Esophagus (tissue), 2 donors: ENCODE results near the gene ORM1. TPM values are rescaled to one million over a fixed set of nuclear protein-coding genes. Genes with fewer than 3 reads are reported as not detected.

Experiments
- H3K27ac ChIP-seq, 2 donors: one replicate each; pipeline ENCODE4 v1.5.1; 2013; ENCODE audit warnings: low read depth in 2 of 2, mild to moderate bottlenecking in 2 of 2, inconsistent platforms in 1 of 2, low read length in 1 of 2, moderate library complexity in 1 of 2
- H3K27me3 ChIP-seq, 2 donors: one replicate each; pipeline ENCODE4 v1.6.1; 2013; ENCODE audit warnings: low read length in 2 of 2, control low read depth in 1 of 2, mild to moderate bottlenecking in 1 of 2; ENCODE audit not compliant: insufficient read depth in 2 of 2, control insufficient read depth in 1 of 2
- H3K36me3 ChIP-seq, 2 donors: one replicate each; pipeline ENCODE4 v1.6.1; 2013; ENCODE audit warnings: low read length in 1 of 2; ENCODE audit not compliant: control insufficient read depth in 2 of 2, insufficient read depth in 2 of 2
- H3K4me1 ChIP-seq, 2 donors: one replicate each; pipeline ENCODE4 v1.6.1; 2013; ENCODE audit warnings: low read length in 1 of 2; ENCODE audit not compliant: control insufficient read depth in 2 of 2, insufficient read depth in 2 of 2
- H3K4me3 ChIP-seq, 2 donors: one replicate each; pipeline ENCODE4 v1.5.1; 2013; ENCODE audit warnings: low read length in 2 of 2, mild to moderate bottlenecking in 2 of 2, low read depth in 1 of 2, moderate library complexity in 1 of 2
- H3K9me3 ChIP-seq, 2 donors: one replicate each; pipeline ENCODE4 v1.6.1; 2013; ENCODE audit warnings: mild to moderate bottlenecking in 2 of 2, low read depth in 1 of 2, low read length in 1 of 2, moderate library complexity in 1 of 2; ENCODE audit not compliant: control insufficient read depth in 2 of 2, insufficient read depth in 1 of 2
- WGBS, 2 donors: extraction: QIAGEN DNeasy Blood & Tissue Kit; methylation state at CpG; one replicate each; pipeline ENCODE4 v1.1.7; 2013; 5-methylcytosine and 5-hydroxymethylcytosine counted together
- polyA plus RNA-seq, 2 donors: library from polyadenylated mRNA; stranded (reverse); fragments of 200-250 nt; gene quantifications; one replicate each; pipeline ENCODE4 v1.2.3, GENCODE V29; 2013
- donor health status: healthy with polysubstance abuse.
- donor health status: Bipolar disorder and iron deficiency.

The ORM1 gene
- polyA plus RNA-seq, 2 donors = 0.11 TPM; not detected in 1

DNA sequence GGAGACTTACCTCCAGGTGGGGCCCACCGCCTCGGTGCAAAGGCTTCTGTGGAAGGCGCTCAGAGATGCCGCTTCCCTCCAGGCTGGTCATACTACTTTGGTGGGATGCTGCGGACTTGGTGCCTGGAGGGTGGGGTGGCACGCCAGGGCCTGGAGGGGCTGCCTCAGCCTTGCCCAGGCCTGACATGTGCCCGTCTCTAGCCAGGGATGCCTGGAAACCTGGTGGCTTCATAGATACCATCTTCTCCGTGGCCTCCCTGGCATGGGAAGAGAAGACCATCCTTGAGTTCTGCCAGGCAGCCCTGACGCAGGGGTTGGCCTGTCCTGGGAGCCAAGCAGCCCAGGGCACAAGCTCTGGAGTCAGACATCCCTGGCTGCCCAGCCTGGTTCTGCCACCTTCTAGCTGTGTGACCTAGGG lies 35.0 kb downstream of the ORM1 start:
- WGBS, 2 donors = 94% methylated on average over 9 of the region's 9 CpGs
- Histone ChIP-seq H3K9me3 (no peaks in the 10 kb centered on the region), H3K27ac (no peak overlapping the region), H3K4me3 (no peak overlapping the region), H3K36me3 (peaks cover 19 to 38% of the 10 kb centered on the region in 2 donors), H3K4me1 (no peaks in the 10 kb centered on the region), H3K27me3 (no peaks in the 10 kb centered on the region)

DNA sequence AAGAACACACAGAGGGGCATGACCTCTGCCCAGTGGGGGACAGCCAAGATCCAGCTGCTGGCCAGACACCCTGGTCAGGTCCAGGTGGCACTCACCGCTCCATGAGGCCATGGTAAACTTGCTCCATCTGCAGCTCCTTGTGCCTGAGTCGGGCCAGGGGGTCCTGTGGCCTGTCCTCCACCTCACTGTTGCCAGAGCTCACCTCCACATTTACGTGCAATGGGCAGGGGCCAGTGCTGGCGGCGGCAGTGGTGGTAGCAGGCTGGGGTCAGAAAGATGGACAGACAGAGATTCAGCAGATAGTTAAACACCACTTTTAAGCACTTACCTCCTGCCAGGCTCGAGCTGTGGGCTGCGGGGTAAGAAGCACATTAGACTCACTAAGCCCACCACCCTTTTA lies 36.9 kb downstream of the ORM1 start:
- Histone ChIP-seq H3K4me3 (no peak overlapping the region), H3K36me3 (peaks cover 19 to 41% of the 10 kb centered on the region in 2 donors), H3K9me3 (no peaks in the 10 kb centered on the region), H3K27ac (no peak overlapping the region), H3K4me1 (peaks cover 0 to 2% of the 10 kb centered on the region in 2 donors), H3K27me3 (no peaks in the 10 kb centered on the region)
- WGBS, 2 donors = 95 to 96% methylated on average over 7 of the region's 7 CpGs

GRCh38 chr9:114361542-114361941 lies 38.6 kb downstream of the ORM1 start:
- 95 to 96% methylated on average over 7 of the region's 7 CpGs for WGBS, 2 donors
- H3K27me3 ChIP-seq = no peaks in the 10 kb centered on the region
- no peak overlapping the region for H3K27ac ChIP-seq
- H3K4me3 ChIP-seq = no peak overlapping the region
- peaks cover 0 to 2% of the 10 kb centered on the region in 2 donors for H3K4me1 ChIP-seq
- peaks cover 15 to 36% of the 10 kb centered on the region in 2 donors for H3K36me3 ChIP-seq
- no peaks in the 10 kb centered on the region for H3K9me3 ChIP-seq

DNA sequence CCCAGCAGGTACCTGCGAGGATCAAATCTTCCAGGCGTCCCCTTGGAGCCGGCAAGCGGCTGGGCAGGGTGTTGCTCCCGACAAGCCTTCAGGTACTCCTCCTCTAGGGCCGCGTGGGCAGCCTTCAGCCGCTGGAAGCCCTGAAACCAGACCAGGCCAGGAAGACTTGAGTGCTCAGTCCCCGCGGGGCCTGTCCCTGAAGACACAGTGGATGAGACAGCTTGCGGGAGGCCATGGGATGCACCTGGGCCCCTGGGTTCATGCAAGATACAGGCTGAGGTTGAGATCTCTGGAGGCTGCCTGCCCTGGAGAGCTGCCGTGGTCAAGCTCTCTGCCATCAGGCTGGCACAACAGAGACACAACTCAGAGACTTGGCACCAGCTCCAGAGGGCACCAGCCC lies 39.5 kb downstream of the ORM1 start:
- H3K27ac ChIP-seq = no peak overlapping the region
- 88 to 92% methylated on average over 12 of the region's 12 CpGs for WGBS, 2 donors
- peaks cover 9 to 28% of the 10 kb centered on the region in 2 donors for H3K36me3 ChIP-seq

DNA sequence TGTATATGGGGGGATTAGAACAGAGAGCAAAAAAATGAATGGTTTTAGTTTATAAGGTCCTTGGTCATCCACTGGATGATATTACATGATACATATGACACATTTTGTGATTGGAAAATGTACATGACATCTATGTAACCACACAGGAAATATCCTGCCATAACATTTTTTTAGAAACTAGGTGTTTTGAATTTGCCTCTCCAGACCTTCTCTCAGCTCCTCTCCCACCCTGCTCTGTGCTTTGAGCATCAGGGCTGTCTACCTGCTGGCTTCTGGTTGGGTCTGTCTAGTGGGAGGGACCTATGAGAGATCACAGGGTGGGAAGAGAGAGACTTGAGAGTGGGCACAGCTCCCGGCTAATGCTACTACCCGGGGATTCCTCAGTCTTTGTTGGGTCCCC lies 40.5 kb downstream of the ORM1 start:
- no peak overlapping the region for H3K27ac ChIP-seq
- no peaks in the 10 kb centered on the region for H3K9me3 ChIP-seq
- whole genome bisulfite sequencing, 2 donors = 30 to 70% methylated on average over 2 of the region's 2 CpGs
- peaks cover 0 to 5% of the 10 kb centered on the region in 2 donors for H3K4me1 ChIP-seq
- peaks cover 12 to 29% of the 10 kb centered on the region in 2 donors for H3K36me3 ChIP-seq
- no peak overlapping the region for H3K4me3 ChIP-seq
- no peaks in the 10 kb centered on the region for H3K27me3 ChIP-seq

More for the DNA sequence above, 39.5 kb downstream of the ORM1 start:
- Histone ChIP-seq H3K4me3 (no peak overlapping the region), H3K9me3 (no peaks in the 10 kb centered on the region), H3K4me1 (peaks cover 0 to 2% of the 10 kb centered on the region in 2 donors), H3K27me3 (no peaks in the 10 kb centered on the region)

DNA sequence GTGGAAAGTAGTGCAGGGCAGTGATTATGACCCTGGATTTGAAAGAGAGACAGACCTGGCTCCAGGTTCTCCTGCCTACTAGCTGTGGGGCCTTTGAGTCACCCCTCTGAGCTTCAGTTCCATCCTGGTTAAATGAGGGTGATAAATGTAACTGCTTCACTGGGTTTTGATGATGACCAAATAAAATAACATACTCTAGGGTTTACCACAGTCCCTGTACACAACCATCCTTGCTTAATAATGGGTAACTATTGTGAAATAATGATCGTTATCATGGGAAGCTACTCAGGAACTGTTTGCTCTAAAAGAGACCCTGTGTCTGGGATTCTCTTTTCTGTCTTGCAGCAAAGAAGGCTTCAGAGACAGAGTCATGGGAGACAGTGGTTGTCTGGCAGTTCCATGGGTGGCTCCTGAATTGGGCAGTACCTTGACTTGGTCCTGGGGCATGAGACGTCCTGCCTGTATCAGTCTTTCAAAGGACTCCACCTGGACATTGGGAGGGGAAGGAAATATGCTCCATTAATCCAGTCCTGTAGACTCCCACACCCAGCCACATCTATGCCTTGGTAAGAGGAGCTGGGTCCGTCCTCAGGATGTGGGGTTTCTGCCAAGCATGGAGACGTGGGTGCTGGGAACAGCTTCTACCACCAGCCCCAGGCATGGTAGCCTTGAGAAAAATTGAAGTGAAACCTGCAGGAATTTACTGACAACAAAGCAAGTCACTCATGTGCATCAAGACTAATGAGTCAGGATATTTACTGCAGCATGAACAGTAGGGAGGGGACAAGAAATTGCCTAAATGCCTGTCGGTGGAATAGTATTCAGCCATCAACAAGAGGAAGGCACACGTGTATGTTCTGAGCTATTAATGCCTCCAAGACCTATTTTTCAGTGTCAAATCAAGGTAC lies 41.5 kb downstream of the ORM1 start:
- Histone ChIP-seq H3K36me3 (peaks cover 13 to 25% of the 10 kb centered on the region in 2 donors), H3K4me1 (peaks cover 0 to 5% of the 10 kb centered on the region in 2 donors), H3K4me3 (no peak overlapping the region), H3K27me3 (no peaks in the 10 kb centered on the region), H3K9me3 (no peaks in the 10 kb centered on the region), H3K27ac (peak overlapping the region; percentile 14 to 27)
- 55 to 63% methylated on average over 6 of the region's 6 CpGs for WGBS, 2 donors

DNA sequence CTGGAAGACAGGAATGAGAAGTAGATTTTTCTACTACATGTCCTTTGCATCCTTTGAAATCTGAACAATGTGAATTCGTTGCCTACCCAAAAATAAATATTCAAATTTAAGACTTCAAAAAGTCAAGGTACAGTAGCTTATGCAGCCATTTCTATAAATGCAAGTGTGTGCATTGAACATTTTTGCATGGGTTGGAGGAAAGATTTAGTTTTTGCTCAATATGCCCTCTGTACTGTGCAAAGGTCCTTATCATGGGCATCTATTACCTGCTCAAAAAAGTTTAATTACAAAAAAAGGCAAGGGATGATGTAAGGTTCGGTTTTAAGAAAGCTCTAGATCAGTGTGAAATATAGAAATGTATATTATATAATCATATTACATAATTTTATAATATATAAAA lies 42.3 kb downstream of the ORM1 start:
- H3K4me1 ChIP-seq = peaks cover 0 to 5% of the 10 kb centered on the region in 2 donors
- peaks cover 13 to 18% of the 10 kb centered on the region in 2 donors for H3K36me3 ChIP-seq
- no peaks in the 10 kb centered on the region for H3K9me3 ChIP-seq
- WGBS, 2 donors = 93 to 96% methylated on average over 2 of the region's 2 CpGs
- no peak overlapping the region for H3K4me3 ChIP-seq
- H3K27me3 ChIP-seq = no peaks in the 10 kb centered on the region
- no peak overlapping the region for H3K27ac ChIP-seq

GRCh38 chr9:114366334-114367128 lies 43.6 kb downstream of the ORM1 start:
- Histone ChIP-seq H3K4me1 (peaks cover 0 to 8% of the 10 kb centered on the region in 2 donors), H3K27me3 (no peaks in the 10 kb centered on the region), H3K9me3 (no peaks in the 10 kb centered on the region), H3K27ac (peak overlapping the region in 1 of 2 donors; percentile 4), H3K4me3 (no peak overlapping the region), H3K36me3 (peaks cover 8 to 11% of the 10 kb centered on the region in 2 donors)
- WGBS, 2 donors = 55 to 56% methylated on average over 10 of the region's 10 CpGs

GRCh38 chr9:114367366-114367765 lies 44.5 kb downstream of the ORM1 start:
- H3K27me3 ChIP-seq = no peaks in the 10 kb centered on the region
- no peak overlapping the region for H3K4me3 ChIP-seq
- no peaks in the 10 kb centered on the region for H3K9me3 ChIP-seq
- 88 to 90% methylated on average over 6 of the region's 6 CpGs for WGBS, 2 donors
- peak overlapping the region; percentile 55 to 58 for H3K27ac ChIP-seq
- peaks cover 0 to 11% of the 10 kb centered on the region in 2 donors for H3K4me1 ChIP-seq
- H3K36me3 ChIP-seq = peaks cover 7 to 11% of the 10 kb centered on the region in 2 donors
